Measurements from ENCODE around the gene PEA15. TPM values are rescaled to one million over a fixed set of nuclear protein-coding genes. Genes with fewer than 3 reads are reported as not detected.

PEA15 gene
- total and polyA plus RNA-seq, 9 of the 15 experiments (the other 6 are each of a cell fraction or from before 2014, with no cell fraction given) = 8.2 to 175 (median 35.4) TPM

DNA sequence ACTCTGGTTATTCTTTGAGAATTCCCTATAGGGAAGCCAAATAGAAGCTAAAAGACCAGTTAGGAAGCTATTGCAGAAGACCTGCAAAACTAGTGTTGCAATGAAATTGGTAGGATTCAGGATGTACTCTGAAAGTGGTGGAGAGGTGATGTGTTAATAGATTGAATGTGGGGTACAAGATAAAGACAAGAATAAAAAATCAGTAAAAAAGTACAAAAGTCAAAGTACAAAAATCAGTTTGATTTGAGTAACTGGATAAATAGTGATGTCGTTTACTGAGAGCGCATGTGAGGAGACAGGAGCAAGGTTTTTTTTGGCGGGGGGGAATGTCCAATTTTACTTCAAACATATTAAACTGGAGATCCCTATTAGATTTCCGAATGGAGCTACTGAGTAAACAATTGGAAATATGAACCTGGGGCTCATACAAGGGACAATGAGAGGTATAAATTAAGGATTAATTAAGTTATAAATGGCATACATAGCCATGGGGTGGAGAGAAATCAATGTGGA is 59.7 kb downstream of the PEA15 start:
- no peak for ATAC-seq
- Histone ChIP-seq H4K20me1 (replicated peaks; ENCODE audit: control insufficient read depth, insufficient read depth, low read length) (no peaks in the 10 kb centered on the region), H2AFZ (ENCODE audit: low read depth, low read length) (no peak overlapping the region), H3K4me1 (replicated peaks in 1 of 2; ENCODE audit: control insufficient read depth in 2 of 2, insufficient read depth in 2 of 2, low read length in 2 of 2) (peaks cover 12 to 15% of the 10 kb centered on the region in 2 experiments; a peak in 4 of 5 replicates), H3K27ac (ENCODE audit: extremely low read depth, low read depth, low read length) (no peak overlapping the region), H3K27me3 (ENCODE audit: control insufficient read depth in 2 of 2, insufficient read depth in 2 of 2, low read length in 2 of 2) (no peaks in the 10 kb centered on the region), H3K4me3 (no peak overlapping the region), H3K9me1 (ENCODE audit: control insufficient read depth, insufficient read depth, low read length) (no peaks in the 10 kb centered on the region), H3K4me2 (ENCODE audit: insufficient read depth, low read length) (no peak overlapping the region), H3K79me2 (ENCODE audit: control insufficient read depth, insufficient read depth, low read length) (peaks cover 24% of the 10 kb centered on the region), H3K9ac (ENCODE audit: insufficient read depth in 1 of 2, low read depth in 2 of 2, low read length in 2 of 2) (no peak overlapping the region), H3K9me3 (replicated peaks; ENCODE audit: control insufficient read depth, insufficient read depth, low read depth, low read length) (no peaks in the 10 kb centered on the region), H3K36me3 (ENCODE audit: control insufficient read depth, insufficient read depth, low read length) (peaks cover 6% of the 10 kb centered on the region; the same call in 1 of the 3 replicates)
- BruUV-seq (replicated peaks) = no TSS peak
- no peak for FAIRE-seq
- intact Hi-C loops (cut with micrococcal nuclease) (loop anchor here (5.0 to 10.0 kb wide), 2 partner anchors 112 to 340 kb away; partner anchors contain the start of gene TAGLN2), in situ Hi-C loops (cut with MboI) (no loop called here)
- DNase-seq (ENCODE audit: extremely low read depth in 1 of 4, low spot score in 3 of 4) = no peak
- ChIA-PET CTCF (ENCODE audit: low intra/inter-chr PET ratio) (no interaction called here), POLR2A (interaction anchor here (0.9 kb wide), 1 partner anchor 109 kb away, joined by 3 read pairs; no protein-coding TSS in a partner anchor)
- 67% methylated on average over 4 of the region's 4 CpGs for WGBS (ENCODE audit: insufficient coverage, low coverage, missing lambda C conversion rate)
- TF ChIP-seq ZNF445 (CRISPR knock-in tag; IDR thresholded peaks at IDR 0.05; ENCODE audit: low read depth) (no peak), NEUROD1 (IDR thresholded peaks at IDR 0.05; ENCODE audit: borderline replicate concordance, low read depth, low read length, partially characterized antibody) (no peak), NUFIP1 (IDR thresholded peaks at IDR 0.05; ENCODE audit: partially characterized antibody) (no peak), BCL6 (CRISPR knock-in tag; IDR thresholded peaks at IDR 0.05) (no peak), ZNF699 (CRISPR knock-in tag; IDR thresholded peaks at IDR 0.05; ENCODE audit: insufficient replicate concordance) (no peak), TCFL5 (CRISPR knock-in tag; conservative IDR thresholded peaks at IDR 0.05) (no peak), BACH1 (tag; IDR thresholded peaks at IDR 0.05) (no peak), POLR2G (IDR thresholded peaks at IDR 0.05; ENCODE audit: low read depth, low read length) (no peak)
- TF ChIP-seq, protein P1, sequence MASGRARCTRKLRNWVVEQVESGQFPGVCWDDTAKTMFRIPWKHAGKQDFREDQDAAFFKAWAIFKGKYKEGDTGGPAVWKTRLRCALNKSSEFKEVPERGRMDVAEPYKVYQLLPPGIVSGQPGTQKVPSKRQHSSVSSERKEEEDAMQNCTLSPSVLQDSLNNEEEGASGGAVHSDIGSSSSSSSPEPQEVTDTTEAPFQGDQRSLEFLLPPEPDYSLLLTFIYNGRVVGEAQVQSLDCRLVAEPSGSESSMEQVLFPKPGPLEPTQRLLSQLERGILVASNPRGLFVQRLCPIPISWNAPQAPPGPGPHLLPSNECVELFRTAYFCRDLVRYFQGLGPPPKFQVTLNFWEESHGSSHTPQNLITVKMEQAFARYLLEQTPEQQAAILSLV (tag; IDR thresholded peaks at IDR 0.05) = no peak
- TF ChIP-seq, protein P2, sequence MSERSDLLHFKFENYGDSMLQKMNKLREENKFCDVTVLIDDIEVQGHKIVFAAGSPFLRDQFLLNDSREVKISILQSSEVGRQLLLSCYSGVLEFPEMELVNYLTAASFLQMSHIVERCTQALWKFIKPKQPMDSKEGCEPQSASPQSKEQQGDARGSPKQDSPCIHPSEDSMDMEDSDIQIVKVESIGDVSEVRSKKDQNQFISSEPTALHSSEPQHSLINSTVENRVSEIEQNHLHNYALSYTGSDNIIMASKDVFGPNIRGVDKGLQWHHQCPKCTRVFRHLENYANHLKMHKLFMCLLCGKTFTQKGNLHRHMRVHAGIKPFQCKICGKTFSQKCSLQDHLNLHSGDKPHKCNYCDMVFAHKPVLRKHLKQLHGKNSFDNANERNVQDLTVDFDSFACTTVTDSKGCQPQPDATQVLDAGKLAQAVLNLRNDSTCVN (CRISPR knock-in tag; IDR thresholded peaks at IDR 0.05) = no peak
- TF ChIP-seq, protein P3, sequence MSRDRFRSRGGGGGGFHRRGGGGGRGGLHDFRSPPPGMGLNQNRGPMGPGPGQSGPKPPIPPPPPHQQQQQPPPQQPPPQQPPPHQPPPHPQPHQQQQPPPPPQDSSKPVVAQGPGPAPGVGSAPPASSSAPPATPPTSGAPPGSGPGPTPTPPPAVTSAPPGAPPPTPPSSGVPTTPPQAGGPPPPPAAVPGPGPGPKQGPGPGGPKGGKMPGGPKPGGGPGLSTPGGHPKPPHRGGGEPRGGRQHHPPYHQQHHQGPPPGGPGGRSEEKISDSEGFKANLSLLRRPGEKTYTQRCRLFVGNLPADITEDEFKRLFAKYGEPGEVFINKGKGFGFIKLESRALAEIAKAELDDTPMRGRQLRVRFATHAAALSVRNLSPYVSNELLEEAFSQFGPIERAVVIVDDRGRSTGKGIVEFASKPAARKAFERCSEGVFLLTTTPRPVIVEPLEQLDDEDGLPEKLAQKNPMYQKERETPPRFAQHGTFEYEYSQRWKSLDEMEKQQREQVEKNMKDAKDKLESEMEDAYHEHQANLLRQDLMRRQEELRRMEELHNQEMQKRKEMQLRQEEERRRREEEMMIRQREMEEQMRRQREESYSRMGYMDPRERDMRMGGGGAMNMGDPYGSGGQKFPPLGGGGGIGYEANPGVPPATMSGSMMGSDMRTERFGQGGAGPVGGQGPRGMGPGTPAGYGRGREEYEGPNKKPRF (IDR thresholded peaks at IDR 0.05; ENCODE audit: low read depth, low read length) = no peak
- TF ChIP-seq, protein P4, sequence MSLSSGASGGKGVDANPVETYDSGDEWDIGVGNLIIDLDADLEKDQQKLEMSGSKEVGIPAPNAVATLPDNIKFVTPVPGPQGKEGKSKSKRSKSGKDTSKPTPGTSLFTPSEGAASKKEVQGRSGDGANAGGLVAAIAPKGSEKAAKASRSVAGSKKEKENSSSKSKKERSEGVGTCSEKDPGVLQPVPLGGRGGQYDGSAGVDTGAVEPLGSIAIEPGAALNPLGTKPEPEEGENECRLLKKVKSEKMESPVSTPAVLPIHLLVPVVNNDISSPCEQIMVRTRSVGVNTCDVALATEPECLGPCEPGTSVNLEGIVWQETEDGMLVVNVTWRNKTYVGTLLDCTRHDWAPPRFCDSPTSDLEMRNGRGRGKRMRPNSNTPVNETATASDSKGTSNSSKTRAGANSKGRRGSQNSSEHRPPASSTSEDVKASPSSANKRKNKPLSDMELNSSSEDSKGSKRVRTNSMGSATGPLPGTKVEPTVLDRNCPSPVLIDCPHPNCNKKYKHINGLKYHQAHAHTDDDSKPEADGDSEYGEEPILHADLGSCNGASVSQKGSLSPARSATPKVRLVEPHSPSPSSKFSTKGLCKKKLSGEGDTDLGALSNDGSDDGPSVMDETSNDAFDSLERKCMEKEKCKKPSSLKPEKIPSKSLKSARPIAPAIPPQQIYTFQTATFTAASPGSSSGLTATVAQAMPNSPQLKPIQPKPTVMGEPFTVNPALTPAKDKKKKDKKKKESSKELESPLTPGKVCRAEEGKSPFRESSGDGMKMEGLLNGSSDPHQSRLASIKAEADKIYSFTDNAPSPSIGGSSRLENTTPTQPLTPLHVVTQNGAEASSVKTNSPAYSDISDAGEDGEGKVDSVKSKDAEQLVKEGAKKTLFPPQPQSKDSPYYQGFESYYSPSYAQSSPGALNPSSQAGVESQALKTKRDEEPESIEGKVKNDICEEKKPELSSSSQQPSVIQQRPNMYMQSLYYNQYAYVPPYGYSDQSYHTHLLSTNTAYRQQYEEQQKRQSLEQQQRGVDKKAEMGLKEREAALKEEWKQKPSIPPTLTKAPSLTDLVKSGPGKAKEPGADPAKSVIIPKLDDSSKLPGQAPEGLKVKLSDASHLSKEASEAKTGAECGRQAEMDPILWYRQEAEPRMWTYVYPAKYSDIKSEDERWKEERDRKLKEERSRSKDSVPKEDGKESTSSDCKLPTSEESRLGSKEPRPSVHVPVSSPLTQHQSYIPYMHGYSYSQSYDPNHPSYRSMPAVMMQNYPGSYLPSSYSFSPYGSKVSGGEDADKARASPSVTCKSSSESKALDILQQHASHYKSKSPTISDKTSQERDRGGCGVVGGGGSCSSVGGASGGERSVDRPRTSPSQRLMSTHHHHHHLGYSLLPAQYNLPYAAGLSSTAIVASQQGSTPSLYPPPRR (CRISPR knock-in tag; IDR thresholded peaks at IDR 0.05; ENCODE audit: borderline replicate concordance) = no peak
